ENCODE data around the gene MBLAC1.

- TF ChIP-seq CTCF (IDR thresholded peaks at IDR 0.05; ENCODE audit: poor library complexity, severe bottlenecking) (no peak), EZH2 (IDR thresholded peaks at IDR 0.05; ENCODE audit: borderline replicate concordance, insufficient read depth, low read length, poor library complexity, severe bottlenecking) (no peak)
Measured at GRCh38 chr7:100109521-100110163, 17.1 kb upstream of the MBLAC1 start.

Measured in neural cell (in vitro differentiated cells).